SU-DHL-6 (cell line): Measurements from ENCODE around the gene ITIH4.

ENCODE experiments used
- H2AFZ ChIP-seq: fragments of 200-600 bp; sonication (generic); 2 replicates; pipeline ENCODE4 v1.6.1; 2014; ENCODE audit warnings: low read depth, mild to moderate bottlenecking, moderate library complexity, mixed read lengths, antibody characterized with exemption, low read length; ENCODE audit not compliant: severe bottlenecking
- H3F3A ChIP-seq: fragments of 200-600 bp; shearing (Covaris generic); 2 replicates; pipeline ENCODE4 v1.6.0; 2016; ENCODE audit warnings: antibody characterized with exemption, mild to moderate bottlenecking; ENCODE audit not compliant: insufficient read depth
- H3K27ac ChIP-seq: fragments of 200-600 bp; sonication (generic); 2 replicates; pipeline ENCODE4 v1.5.1; 2016; ENCODE audit warnings: low read depth, mild to moderate bottlenecking, low read length, moderate library complexity, mixed read lengths
- H3K27me3 ChIP-seq: fragments of 200-600 bp; sonication (generic), shearing (Covaris generic); 2 replicates; pipeline ENCODE4 v1.6.0; 2014; ENCODE audit warnings: mild to moderate bottlenecking, low read length
- H3K36me3 ChIP-seq: fragments of 200-600 bp; sonication (generic); 2 replicates; pipeline ENCODE4 v1.6.1; 2014; ENCODE audit warnings: mild to moderate bottlenecking, low read length, mixed read lengths
- H3K4me2 ChIP-seq: fragments of 300-600, 200-600 bp; shearing (Covaris generic), sonication (generic); 2 replicates; pipeline ENCODE4 v1.6.0; 2014; ENCODE audit warnings: low read length, low read depth, mild to moderate bottlenecking; ENCODE audit not compliant: poor library complexity, severe bottlenecking
- H3K4me3 ChIP-seq: fragments of 200-600 bp; sonication (generic); 2 replicates; pipeline ENCODE4 v1.5.1; 2014; ENCODE audit warnings: antibody characterized with exemption, low read length, mild to moderate bottlenecking, mixed read lengths; ENCODE audit not compliant: insufficient read depth, poor library complexity, severe bottlenecking
- H3K79me2 ChIP-seq: fragments of 200-600 bp; sonication (generic); 2 replicates; pipeline ENCODE4 v1.6.1; 2014; ENCODE audit warnings: mild to moderate bottlenecking, low read length, moderate library complexity; ENCODE audit not compliant: insufficient read depth
- H3K9ac ChIP-seq: fragments of 200-600 bp; sonication (generic); 2 replicates; pipeline ENCODE4 v1.7.0; 2014; ENCODE audit warnings: mild to moderate bottlenecking, low read length
- H3K9me2 ChIP-seq: fragments of 200-600 bp; sonication (generic); replicated peaks from 2 replicates; pipeline ENCODE4 v1.6.1; 2014; ENCODE audit warnings: low read length; ENCODE audit not compliant: insufficient read depth
- H3K9me3 ChIP-seq: fragments of 200-600 bp; sonication (generic); 2 replicates; pipeline ENCODE4 v1.6.1; 2014; ENCODE audit warnings: low read length, mixed read lengths; ENCODE audit not compliant: insufficient read depth
- H4K20me1 ChIP-seq: fragments of 200-600 bp; sonication (generic); 2 replicates; pipeline ENCODE4 v1.6.1; 2014; ENCODE audit warnings: low read depth, mild to moderate bottlenecking, antibody characterized with exemption, low read length, moderate library complexity, mixed read lengths
- CTCF ChIP-seq: fragments of 200-600 bp; sonication (generic); IDR thresholded peaks from one replicate; pipeline ENCODE4 v1.5.1; 2017; ENCODE audit warnings: antibody characterized with exemption, mild to moderate bottlenecking, low read length, moderate library complexity; ENCODE audit not compliant: insufficient read depth, poor library complexity, severe bottlenecking
- EZH2phosphoT487 ChIP-seq: fragments of 200-600 bp; sonication (generic), shearing (Covaris generic); conservative IDR thresholded peaks from 2 replicates; pipeline ENCODE4 v1.6.1; 2018; ENCODE audit warnings: mild to moderate bottlenecking, antibody characterized with exemption, low read length, moderate library complexity, mixed read lengths

Gene ITIH4

GRCh38 chr3:52879090-52879489, 48.6 kb upstream of the ITIH4 start:
- Histone ChIP-seq H3K4me3 (no peak overlapping the region), H3K9me2 (no peaks in the 10 kb centered on the region), H4K20me1 (0 out of 2 replicates have a peak, but pooled peaks cover 4% of the 10 kb centered on the region), H3K79me2 (no peaks in the 10 kb centered on the region), H2AFZ (no peak overlapping the region), H3K27ac (no peak overlapping the region), H3K9me3 (no peaks in the 10 kb centered on the region), H3K9ac (no peak overlapping the region), H3K4me2 (no peak overlapping the region), H3K36me3 (no peaks in the 10 kb centered on the region), H3K27me3 (no peaks in the 10 kb centered on the region), H3F3A (no peaks in the 10 kb centered on the region)
- no peak for TF ChIP-seq EZH2phosphoT487
- no peak for TF ChIP-seq CTCF

GRCh38 chr3:52877085-52877484, 46.6 kb upstream of the ITIH4 start:
- no peak overlapping the region for H3K27ac ChIP-seq
- no peaks in the 10 kb centered on the region for H4K20me1 ChIP-seq

GRCh38 chr3:52874864-52875587, 44.6 kb upstream of the ITIH4 start:
- Histone ChIP-seq H3K9me2 (no peaks in the 10 kb centered on the region), H3K4me2 (no peak overlapping the region), H3K4me3 (no peak overlapping the region), H3K9me3 (no peaks in the 10 kb centered on the region), H2AFZ (no peak overlapping the region), H4K20me1 (no peaks in the 10 kb centered on the region), H3K9ac (no peak overlapping the region), H3K27me3 (no peaks in the 10 kb centered on the region), H3K36me3 (no peaks in the 10 kb centered on the region), H3K27ac (no peak overlapping the region), H3F3A (no peaks in the 10 kb centered on the region), H3K79me2 (no peaks in the 10 kb centered on the region)
- no peak for TF ChIP-seq EZH2phosphoT487
- TF ChIP-seq CTCF, result no peak

More at GRCh38 chr3:52877085-52877484, 46.6 kb upstream of the ITIH4 start:
- Histone ChIP-seq H3K9me3 (no peaks in the 10 kb centered on the region), H3K9ac (no peak overlapping the region), H3F3A (no peaks in the 10 kb centered on the region), H3K4me2 (no peak overlapping the region), H3K36me3 (no peaks in the 10 kb centered on the region), H3K27me3 (no peaks in the 10 kb centered on the region), H3K79me2 (no peaks in the 10 kb centered on the region), H3K9me2 (no peaks in the 10 kb centered on the region), H2AFZ (no peak overlapping the region), H3K4me3 (no peak overlapping the region)
- TF ChIP-seq EZH2phosphoT487 (no peak), CTCF (no peak)
